Retinal pigment epithelial cell (primary cell): ENCODE results near the gene MACC1.

Experiments
- DNase-seq: peaks from one replicate; pipeline ENCODE4 v3.0.0-alpha.2; 2010; ENCODE audit warnings: low read depth
- H3K4me3 ChIP-seq: 2 replicates; pipeline ENCODE4 v1.5.1; 2011; ENCODE audit warnings: mild to moderate bottlenecking, low read length, control low read depth, moderate library complexity
- TF ChIP-seq, protein P1 (sequence below): conservative IDR thresholded peaks from 2 replicates; pipeline ENCODE4 v1.5.1; 2011; ENCODE audit warnings: low read depth, low read length, control low read depth, inconsistent platforms

The MACC1 gene

DNA sequence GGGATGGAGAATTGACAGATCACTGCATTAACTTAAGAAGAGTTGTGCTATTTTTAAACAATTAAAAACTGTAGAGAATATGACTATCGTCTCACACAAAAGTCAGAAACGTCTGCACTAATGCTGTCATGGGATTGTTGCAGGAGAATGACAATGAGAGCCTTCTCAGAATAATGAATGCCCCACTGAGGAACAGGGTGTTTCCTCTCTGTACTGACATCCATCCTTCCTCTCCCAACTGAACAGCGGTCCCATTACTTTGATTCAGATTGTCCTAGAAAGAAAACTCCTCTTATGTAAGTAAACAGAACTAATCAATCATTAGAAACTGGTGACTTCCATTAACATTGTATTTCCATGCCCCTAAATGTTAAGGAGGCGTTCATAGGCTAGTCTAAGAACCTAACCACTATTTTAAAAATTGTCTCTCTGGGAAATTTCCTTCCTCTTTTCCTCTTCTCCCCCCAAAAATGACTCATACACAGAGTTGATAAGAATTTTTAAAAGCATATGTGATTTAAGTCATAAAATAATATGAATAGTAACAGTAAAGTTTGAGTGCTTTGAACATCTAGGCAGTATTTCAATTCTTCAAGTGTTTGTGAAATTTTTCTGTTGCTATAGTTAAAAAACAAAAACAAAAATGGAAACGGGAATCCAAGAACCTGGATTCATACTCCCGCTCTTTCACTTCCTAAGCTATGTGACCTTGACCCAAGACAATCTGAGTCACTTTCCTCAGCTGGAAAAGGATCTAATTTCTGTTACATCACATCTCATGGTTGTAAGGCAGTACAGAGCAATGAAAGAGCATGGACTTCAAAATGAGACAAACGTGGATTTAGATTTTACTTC lies 12.7 kb upstream of the MACC1 start:
- DNase-seq, result peak; percentile 48
- no peak overlapping the region for H3K4me3 ChIP-seq
- TF ChIP-seq, protein P1, sequence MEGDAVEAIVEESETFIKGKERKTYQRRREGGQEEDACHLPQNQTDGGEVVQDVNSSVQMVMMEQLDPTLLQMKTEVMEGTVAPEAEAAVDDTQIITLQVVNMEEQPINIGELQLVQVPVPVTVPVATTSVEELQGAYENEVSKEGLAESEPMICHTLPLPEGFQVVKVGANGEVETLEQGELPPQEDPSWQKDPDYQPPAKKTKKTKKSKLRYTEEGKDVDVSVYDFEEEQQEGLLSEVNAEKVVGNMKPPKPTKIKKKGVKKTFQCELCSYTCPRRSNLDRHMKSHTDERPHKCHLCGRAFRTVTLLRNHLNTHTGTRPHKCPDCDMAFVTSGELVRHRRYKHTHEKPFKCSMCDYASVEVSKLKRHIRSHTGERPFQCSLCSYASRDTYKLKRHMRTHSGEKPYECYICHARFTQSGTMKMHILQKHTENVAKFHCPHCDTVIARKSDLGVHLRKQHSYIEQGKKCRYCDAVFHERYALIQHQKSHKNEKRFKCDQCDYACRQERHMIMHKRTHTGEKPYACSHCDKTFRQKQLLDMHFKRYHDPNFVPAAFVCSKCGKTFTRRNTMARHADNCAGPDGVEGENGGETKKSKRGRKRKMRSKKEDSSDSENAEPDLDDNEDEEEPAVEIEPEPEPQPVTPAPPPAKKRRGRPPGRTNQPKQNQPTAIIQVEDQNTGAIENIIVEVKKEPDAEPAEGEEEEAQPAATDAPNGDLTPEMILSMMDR, result no peak

DNA sequence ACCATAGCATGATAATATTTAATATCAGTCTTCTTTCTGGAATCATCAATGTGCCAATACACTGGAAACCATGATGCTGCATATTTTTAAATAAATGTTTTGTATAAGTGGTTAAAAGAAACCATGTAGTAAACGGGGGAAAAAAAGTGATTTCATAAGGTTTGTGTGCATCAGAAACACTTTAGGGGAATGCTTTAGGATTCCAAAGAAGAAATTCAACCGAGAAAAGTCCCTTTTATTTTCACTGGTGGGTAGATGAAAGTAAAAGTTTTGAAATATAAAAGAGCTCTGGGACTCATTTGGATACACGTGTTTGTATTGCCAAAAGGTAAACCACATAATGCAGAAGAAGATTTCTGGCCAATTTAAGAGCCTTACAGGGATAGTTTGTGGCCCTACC lies 11.9 kb upstream of the MACC1 start:
- H3K4me3 ChIP-seq, result no peak overlapping the region
- DNase-seq, result no peak
- TF ChIP-seq, protein P1, result no peak

DNA sequence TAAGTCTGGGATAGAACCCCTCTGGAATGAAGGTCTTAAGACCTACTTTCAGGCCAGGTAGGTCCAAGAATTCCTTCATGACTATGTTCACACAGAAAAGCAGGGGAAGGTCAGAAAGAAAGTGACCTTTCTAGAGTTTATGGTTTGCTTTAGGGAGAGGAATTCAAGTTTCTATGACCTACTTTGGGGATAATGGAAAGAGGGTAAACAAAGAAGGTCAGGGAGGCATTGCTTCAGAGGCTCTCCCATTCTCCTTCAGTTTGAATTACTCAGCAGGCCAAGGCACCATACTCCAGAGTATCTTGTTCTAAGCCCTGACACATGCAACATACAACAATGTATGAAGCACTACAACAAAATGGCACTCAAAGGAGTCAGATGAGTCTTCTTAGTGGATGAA lies 11.5 kb upstream of the MACC1 start:
- TF ChIP-seq, protein P1, result no peak
- DNase-seq, result no peak
- no peak overlapping the region for H3K4me3 ChIP-seq

DNA sequence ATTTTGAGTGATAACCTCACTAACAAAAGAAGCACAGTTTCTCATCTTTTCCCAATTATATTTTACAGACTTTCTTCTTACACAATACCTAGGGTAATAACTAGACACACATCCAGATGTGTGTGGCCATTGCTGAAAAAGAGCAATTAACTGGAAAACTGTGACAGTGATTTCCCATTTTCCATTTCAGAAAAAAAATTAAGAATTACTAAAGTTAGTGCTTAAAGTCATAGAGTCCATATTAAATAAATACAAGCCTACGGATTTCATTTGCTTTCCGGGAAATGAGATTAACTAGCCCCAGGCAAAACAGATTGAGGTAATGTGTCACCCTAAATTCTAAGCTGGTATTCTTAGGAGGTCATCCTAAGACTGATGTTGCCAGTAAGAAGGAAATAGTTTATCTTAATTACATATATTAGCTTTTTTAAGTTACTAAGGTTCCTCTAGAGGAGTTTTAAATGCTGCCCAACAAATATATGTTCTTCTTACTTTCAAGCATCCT lies 10.2 kb upstream of the MACC1 start:
- no peak for DNase-seq
- no peak overlapping the region for H3K4me3 ChIP-seq
- TF ChIP-seq, protein P1, result no peak

DNA sequence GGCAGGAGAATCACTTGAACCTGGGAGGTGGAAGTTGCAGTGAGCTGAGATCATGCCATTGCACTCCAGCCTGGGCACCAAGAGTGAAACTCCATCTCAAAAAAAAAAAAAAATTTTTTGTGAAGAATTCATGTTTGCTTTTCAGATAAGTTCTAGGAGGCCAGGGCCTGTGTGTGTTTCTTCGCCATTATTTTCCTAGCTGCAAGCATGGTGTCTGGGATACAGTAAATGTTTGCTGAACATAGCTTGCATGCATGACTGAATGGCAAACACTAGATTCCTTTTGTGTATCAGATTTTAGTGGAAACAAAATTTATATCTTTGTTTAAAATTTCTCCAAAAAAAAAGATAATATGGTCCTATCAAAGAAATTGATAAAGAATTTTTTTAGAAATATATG lies 9.7 kb upstream of the MACC1 start:
- DNase-seq, result no peak
- H3K4me3 ChIP-seq, result no peak overlapping the region
- TF ChIP-seq, protein P1, result no peak

DNA sequence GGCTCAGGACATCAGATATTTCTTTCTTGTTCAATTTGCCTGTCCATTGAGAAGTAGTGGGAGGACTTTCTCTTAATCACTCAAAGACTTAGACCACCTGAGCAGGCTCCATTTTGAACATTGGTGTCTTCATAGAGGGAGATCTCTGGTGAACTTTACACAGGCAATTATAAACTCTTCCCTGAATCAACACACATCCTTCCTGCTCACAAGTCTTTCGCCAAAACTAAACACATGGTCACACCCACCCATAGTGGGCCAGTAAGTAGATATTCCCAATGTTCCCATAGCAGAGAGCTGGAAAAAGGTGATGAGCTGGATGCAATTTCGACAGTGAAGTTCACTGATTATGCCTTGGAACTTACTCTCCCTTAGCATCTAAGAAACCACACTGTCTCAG lies 8.2 kb upstream of the MACC1 start:
- no peak overlapping the region for H3K4me3 ChIP-seq
- DNase-seq, result no peak
- TF ChIP-seq, protein P1, result no peak

DNA sequence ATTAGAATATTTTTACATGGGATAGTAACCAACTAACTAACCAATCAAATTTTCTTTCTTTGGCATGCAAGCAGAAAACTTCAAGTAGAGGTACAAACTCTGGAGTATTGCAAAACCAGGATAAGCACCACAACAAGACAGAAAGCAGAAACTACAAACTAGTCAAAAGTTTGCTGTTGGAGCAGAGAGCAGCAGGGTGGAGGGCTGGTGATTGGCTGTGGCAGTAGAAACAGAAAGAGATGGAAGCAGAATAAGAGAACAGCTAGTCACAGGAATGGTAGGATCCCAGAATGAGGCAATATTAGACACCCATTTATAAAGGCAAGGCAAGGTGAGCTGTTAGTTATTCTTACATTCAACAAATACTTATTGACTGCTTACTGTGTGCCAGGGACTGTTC lies 6.8 kb upstream of the MACC1 start:
- DNase-seq, result no peak
- TF ChIP-seq, protein P1, result no peak
- no peak overlapping the region for H3K4me3 ChIP-seq
